ENCODE data around the gene MTO1.

MTO1 gene

DNA sequence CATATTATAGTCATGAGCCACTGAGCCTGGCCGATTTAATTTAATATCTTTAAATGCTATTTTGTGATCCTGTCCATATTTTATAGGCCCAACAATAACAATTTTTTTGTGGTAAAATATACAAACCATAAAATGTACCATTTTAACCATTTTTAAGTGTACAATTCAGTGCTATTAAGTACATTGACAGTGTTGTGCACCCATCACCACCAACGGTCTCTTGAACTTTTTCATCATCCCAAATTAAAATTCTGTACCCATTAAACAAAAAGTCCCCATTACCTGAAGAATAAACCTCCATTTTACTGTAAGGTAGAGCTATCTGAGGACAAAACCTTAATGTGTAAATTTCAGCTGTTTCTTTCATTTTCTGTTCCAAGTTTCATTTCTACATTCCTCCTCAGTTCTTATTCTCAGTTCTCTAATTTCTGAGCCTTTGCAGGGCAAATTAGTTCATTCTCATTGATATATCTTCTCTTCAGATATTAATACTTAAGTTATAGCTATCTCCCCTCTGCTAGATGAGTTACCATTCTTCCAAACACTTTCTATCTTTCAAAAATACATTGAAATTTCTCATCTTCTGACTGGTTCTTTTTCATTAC is 10.3 kb downstream of the MTO1 start:
- H3K36me3 ChIP-seq (ENCODE audit: control insufficient read depth, insufficient read depth, low read length), result peaks cover 12% of the 10 kb centered on the region
- TF ChIP-seq, protein P1, sequence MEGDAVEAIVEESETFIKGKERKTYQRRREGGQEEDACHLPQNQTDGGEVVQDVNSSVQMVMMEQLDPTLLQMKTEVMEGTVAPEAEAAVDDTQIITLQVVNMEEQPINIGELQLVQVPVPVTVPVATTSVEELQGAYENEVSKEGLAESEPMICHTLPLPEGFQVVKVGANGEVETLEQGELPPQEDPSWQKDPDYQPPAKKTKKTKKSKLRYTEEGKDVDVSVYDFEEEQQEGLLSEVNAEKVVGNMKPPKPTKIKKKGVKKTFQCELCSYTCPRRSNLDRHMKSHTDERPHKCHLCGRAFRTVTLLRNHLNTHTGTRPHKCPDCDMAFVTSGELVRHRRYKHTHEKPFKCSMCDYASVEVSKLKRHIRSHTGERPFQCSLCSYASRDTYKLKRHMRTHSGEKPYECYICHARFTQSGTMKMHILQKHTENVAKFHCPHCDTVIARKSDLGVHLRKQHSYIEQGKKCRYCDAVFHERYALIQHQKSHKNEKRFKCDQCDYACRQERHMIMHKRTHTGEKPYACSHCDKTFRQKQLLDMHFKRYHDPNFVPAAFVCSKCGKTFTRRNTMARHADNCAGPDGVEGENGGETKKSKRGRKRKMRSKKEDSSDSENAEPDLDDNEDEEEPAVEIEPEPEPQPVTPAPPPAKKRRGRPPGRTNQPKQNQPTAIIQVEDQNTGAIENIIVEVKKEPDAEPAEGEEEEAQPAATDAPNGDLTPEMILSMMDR (IDR thresholded peaks at IDR 0.05; ENCODE audit: insufficient read depth, low read length, poor library complexity, severe bottlenecking), result no peak
- DNase-seq (ENCODE audit: extremely low read depth, insufficient read length), result peak; percentile 59
- H3K4me3 ChIP-seq (replicated peaks; ENCODE audit: low read depth, low read length), result no peak overlapping the region
- no peaks in the 10 kb centered on the region for H3K27me3 ChIP-seq (replicated peaks; ENCODE audit: control insufficient read depth, insufficient read depth, low read length)

DNA sequence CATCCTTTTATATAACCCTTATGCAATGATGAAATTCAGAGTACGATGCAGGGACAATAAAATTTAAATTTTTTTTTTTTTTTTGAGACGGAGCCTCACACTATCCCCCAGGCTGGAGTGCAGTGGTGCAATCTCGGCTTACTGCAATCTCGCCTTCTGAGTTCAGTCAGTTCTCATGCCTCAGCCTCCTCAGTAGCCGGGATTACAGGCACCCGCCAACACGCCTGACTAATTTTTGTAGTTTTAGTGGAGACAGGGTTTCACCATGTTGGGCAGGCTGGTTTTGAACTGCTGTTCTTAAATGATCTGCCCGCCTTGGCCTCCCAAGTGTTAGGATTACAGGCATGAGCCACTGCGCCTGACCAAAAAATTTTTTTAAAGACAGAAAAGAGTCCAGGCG is 15.2 kb downstream of the MTO1 start:
- H3K4me3 ChIP-seq (replicated peaks; ENCODE audit: low read depth, low read length), result no peak overlapping the region
- no peaks in the 10 kb centered on the region for H3K27me3 ChIP-seq (replicated peaks; ENCODE audit: control insufficient read depth, insufficient read depth, low read length)
- H3K36me3 ChIP-seq (ENCODE audit: control insufficient read depth, insufficient read depth, low read length), result peaks cover 14% of the 10 kb centered on the region
- TF ChIP-seq, protein P1 (IDR thresholded peaks at IDR 0.05; ENCODE audit: insufficient read depth, low read length, poor library complexity, severe bottlenecking), result no peak
- no peak for DNase-seq (ENCODE audit: extremely low read depth, insufficient read length)

DNA sequence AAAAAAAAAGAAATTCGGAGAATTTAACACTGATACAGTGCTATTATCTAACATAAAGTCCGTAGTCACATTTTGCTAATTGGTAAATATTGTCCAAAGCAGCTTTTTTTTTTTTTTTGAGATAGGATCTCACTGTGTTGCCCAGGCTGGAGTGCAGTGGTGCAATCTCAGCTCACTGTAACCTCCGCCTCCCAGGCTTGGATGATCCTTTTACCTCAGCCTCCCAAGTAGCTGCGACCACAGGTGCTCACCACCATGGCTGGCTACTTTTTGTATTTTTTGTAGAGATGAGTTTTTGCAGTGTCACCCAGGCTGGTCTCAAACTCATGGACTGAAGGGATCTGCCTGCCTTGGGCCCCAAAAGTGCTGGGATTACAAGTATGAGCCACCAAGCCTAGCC is 15.9 kb downstream of the MTO1 start:
- TF ChIP-seq, protein P1 (IDR thresholded peaks at IDR 0.05; ENCODE audit: insufficient read depth, low read length, poor library complexity, severe bottlenecking), result no peak
- no peak for DNase-seq (ENCODE audit: extremely low read depth, insufficient read length)
- no peaks in the 10 kb centered on the region for H3K27me3 ChIP-seq (replicated peaks; ENCODE audit: control insufficient read depth, insufficient read depth, low read length)
- H3K36me3 ChIP-seq (ENCODE audit: control insufficient read depth, insufficient read depth, low read length), result peaks cover 18% of the 10 kb centered on the region
- H3K4me3 ChIP-seq (replicated peaks; ENCODE audit: low read depth, low read length), result no peak overlapping the region

DNA sequence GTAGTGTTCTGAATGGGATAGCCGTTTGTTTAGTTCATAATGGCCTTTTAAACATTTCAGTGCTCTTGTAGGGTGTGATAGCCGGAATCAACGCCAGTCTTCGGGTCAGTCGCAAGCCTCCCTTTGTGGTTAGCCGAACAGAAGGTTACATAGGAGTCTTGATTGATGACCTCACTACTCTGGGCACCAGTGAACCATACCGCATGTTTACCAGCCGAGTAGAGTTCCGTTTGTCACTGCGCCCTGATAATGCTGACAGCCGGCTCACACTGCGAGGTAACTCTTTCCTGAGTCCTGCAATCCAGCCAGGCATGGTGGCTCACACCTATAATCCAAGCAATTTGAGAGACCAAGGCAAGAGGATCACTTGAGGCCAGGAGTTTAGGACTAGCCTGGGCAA is 20.4 kb downstream of the MTO1 start:
- Histone ChIP-seq H3K4me3 (replicated peaks; ENCODE audit: low read depth, low read length) (no peak overlapping the region), H3K36me3 (ENCODE audit: control insufficient read depth, insufficient read depth, low read length) (peaks cover 17% of the 10 kb centered on the region), H3K27me3 (replicated peaks; ENCODE audit: control insufficient read depth, insufficient read depth, low read length) (no peaks in the 10 kb centered on the region)
- TF ChIP-seq, protein P1 (IDR thresholded peaks at IDR 0.05; ENCODE audit: insufficient read depth, low read length, poor library complexity, severe bottlenecking), result no peak
- no peak for DNase-seq (ENCODE audit: extremely low read depth, insufficient read length)

DNA sequence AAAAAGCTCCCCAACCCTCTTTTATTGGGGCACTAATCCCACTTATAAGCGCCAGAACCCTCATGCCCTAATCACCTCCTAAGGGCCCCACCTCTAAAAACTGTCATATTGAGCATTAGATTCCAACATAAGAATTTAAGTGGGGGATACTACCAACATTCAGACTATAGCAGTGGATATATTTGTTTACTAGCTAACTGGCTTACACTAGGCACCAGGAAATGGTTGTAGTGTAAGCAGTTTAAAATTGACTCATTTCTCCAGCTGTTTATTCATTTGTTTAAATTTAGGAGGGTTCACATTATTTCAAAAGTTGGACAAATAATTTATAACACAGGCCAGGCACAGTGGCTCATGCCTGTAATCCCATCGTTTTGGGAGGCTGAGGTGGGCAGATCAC is 22.9 kb downstream of the MTO1 start:
- TF ChIP-seq, protein P1 (IDR thresholded peaks at IDR 0.05; ENCODE audit: insufficient read depth, low read length, poor library complexity, severe bottlenecking), result no peak
- no peaks in the 10 kb centered on the region for H3K27me3 ChIP-seq (replicated peaks; ENCODE audit: control insufficient read depth, insufficient read depth, low read length)
- no peak for DNase-seq (ENCODE audit: extremely low read depth, insufficient read length)
- peaks cover 22% of the 10 kb centered on the region for H3K36me3 ChIP-seq (ENCODE audit: control insufficient read depth, insufficient read depth, low read length)
- H3K4me3 ChIP-seq (replicated peaks; ENCODE audit: low read depth, low read length), result no peak overlapping the region

DNA sequence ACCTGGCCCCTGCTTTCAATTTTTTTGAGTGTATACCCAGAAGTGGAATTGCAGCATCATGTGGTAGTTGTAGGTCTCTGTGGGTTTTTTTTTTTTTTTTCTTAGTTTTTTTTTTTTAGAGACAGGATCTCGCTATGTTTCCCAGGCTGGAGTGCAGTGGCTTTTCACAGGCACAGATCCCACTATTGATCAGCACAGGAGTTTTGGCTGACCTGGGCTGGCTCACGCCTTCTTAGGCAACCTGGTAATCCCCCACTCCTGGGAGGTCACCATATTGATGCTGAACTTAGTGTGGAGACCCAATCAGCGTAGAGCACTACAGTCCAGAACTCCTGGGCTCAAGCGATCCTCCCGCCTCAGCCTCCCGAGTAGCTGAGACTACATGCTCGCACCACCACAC is 25.9 kb downstream of the MTO1 start:
- DNase-seq (ENCODE audit: extremely low read depth, insufficient read length), result no peak
- TF ChIP-seq, protein P1 (IDR thresholded peaks at IDR 0.05; ENCODE audit: insufficient read depth, low read length, poor library complexity, severe bottlenecking), result no peak
- H3K4me3 ChIP-seq (replicated peaks; ENCODE audit: low read depth, low read length), result no peak overlapping the region
- peaks cover 8% of the 10 kb centered on the region for H3K36me3 ChIP-seq (ENCODE audit: control insufficient read depth, insufficient read depth, low read length)
- no peaks in the 10 kb centered on the region for H3K27me3 ChIP-seq (replicated peaks; ENCODE audit: control insufficient read depth, insufficient read depth, low read length)

Measured in GM06990 (cell line).